Activated CD4-positive, alpha-beta T cell treated with anti-CD3 and anti-CD28 coated beads, Interleukin-2, Interleukin-6, amounts not matched to agents 100 ng/mL and 50 ng/mL, durations not matched to agents 16 hours and 8 hours (primary cell): ENCODE data around the gene DMBX1.
A peak's percentile ranks its signal among the peaks of the same experiment; 100 is the strongest.

Experiments
- DNase-seq: peaks from one replicate; pipeline ENCODE4 v3.0.0-alpha.2; 2020

DMBX1 gene

DNA sequence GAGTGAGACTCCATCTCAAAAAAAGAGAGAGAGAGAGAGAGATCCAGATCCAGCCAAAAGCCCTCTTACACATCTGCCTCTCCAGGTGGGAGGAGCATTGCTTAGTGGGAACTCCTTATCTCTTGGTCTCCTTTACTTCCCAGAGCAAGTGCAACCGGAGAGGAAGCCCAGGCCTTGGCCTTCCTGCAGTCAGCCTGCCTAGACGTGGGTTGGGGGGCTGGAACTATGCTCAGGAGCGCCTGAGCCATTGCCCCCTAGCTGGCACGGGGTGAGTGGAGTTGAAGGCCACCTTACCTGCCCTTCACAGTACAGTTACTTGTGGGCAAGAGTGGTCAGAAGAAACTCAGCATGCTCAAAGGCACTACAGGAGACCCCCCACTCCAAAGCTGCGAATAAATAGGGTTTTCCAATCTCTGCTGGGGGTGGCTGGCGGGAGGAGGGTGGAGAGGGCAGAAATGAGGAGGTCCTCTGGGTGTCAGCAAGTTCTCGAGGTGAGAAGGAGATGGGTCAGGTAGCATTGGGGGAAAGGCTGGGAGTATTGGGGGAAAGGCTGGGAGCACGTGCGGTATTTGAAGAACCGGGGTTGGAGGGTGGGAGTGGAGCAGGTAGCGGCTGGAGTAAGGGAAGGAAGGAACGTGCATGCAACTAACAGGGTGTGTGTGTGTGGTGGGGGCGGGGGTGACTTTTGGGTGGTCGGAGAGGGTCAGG, 4.7 kb upstream of the DMBX1 start:
- no peak for DNase-seq

GRCh38 chr1:46485564-46486431, 3.8 kb upstream of the DMBX1 start:
- DNase-seq, result no peak

DNA sequence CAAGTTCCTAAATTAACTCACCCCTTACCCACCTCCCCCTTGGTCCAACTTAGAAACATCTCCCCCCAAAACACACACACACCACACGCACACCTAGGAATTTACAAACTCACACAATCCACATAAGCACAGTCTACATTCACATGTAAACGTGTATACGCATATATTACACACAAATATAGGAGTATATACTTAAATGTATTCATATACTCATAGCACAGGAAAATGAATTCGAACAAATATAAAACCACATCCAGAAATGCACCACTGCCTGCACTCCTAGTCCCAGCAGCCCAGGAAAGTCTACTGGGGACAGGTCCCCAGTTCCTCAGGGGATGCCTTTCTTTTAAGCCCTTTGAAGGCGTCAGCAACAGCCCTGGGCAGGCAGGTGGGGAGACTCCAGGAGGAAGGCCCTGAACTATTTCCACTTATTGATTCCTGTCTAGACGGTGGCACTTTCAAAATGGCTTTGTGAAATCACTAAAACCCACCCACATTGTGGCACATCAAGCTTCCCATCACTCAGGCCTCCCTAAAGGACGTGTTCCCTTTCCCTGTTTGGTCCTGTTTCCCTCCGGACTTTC, 3.1 kb upstream of the DMBX1 start:
- no peak for DNase-seq

GRCh38 chr1:46487818-46488218, 1.8 kb upstream of the DMBX1 start:
- peak; percentile 45 for DNase-seq

DNA sequence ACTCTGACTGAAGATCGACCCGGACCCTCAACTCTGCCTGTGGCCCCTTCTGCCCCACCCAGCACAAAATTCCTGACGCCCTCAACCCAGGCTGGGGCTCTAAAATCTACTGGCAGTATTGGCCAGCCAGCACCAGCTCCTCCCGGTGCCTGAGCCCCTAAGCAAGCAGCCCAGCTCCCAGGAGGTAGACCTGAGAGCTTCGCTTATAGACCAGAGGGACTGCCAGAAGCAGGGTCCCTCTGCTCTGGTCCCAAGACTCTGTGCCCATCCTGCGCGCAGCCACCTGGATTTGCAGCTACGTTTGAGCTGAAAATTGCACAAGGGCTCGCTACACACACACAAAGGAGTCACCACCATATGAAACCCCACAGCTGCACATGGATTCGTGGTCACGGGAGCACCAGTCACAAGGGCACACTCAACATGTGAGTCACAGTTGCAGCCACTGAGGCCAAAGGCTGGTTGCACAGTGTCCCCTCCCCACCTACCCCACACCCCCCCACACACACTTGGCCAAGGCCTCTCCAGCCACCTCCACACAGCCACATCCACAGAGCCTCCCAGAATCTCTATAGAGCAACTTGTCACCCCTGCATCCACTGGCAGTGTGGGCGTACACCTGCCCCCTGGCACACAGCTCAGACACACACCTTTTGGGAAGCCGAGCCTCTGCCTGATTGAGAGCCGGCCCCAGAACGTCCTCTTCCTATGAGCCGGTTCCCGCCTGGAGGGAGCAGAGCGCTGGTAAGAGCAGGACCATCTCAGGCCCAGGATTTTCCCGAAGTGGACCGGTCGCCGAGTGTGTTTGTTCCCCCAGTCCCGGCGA, 1.1 kb upstream of the DMBX1 start:
- DNase-seq, result peak; percentile 21

DNA sequence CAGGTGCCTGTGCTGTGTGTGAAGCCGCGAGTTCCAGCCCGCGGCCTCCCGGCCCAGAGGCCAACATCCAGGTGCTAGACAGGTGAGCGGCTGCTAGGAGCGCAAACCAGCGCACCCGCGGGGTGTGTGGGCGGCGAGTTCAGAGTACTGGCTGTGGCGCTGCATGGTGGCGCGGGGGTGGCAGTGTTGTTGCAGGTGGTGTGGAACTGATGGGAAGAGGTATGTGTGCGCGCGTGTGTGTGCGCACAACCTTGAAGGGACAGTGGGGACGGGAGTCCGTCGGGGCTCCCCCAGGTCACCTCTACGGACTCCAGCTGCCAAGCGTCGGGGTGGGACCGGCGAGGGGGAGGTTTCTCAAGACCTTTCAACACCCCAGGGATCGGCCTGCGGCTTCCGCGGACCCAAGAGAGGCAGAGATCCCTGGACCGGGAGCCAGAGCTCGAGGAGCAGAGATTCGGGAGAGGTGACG, 433 bp upstream of the DMBX1 start:
- no peak for DNase-seq

DNA sequence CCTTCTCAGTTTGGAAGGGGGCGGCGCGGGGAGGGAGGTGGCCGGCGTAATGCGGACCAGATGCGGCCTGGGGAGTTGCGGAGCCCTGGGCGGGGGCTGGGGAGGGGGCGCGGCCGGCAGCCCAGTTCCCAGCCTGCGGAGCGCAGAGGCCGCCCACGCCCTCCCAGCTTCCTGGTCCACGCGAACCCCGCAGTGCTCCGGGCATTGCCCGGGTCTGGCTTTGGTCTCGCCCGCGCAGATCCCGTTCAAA, 695 bp downstream of the DMBX1 start:
- DNase-seq, result no peak

DNA sequence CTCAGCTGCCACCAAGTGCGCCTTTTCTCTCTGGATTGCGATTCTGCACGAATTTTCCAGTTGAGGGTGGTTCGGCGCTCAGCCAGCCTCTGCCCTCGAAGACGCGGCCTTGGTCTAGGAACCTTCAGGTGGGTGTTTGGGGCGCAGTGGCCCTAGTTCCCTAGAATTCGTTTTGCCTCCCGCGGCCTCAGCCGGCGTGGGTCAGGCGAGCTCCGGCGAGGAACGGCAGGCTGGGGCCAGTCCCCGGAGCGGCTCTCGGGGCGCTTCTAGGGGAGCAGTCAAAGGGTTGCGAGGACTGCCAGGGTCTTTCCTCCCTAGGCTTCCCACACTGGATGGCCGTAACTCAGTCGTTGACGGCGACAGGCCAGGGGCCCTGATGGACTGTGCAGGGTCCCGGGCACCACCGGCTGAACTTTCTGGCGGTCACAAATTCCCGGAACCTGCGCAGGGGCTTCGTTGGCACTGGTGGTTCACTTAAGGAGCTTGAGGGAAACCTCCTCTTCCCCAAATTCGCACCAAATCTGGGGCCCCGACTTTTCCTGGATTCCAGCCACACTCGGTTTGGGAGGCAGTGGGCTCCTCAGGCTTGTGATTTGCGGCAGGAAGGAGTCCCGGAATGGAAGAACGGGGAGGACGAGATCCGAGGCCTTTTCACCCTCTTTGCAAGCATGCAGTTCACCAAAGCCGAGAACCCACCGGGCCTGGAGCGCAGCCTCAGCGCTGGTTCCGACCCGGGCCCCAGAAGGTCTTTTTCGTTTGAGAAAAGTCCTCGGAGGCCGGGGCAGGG, 1.2 kb downstream of the DMBX1 start:
- DNase-seq, result no peak

GRCh38 chr1:46491443-46492268, 2.0 kb downstream of the DMBX1 start:
- no peak for DNase-seq

- no peak for DNase-seq
Observed at GRCh38 chr1:46492269-46492853, 2.7 kb downstream of the DMBX1 start.

DNA sequence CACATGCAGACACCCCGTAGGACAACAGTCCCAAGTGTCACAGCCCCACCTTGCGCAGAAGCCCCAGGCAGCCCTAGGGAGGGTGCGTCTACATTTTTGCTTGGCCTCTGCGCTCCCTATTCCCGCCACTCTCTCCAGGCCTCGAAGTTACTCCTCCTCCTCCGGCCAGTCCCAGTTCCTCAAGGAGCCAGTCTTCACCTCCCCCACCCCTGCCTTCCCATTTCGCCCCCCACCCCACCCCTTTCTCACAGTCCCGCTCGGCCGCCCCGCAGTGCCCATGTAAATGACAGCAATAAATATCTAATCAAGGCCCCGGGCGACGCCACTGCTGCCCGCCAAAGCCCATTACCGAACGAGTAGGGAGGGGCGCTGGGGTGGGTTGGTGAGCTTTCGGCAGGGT, 3.2 kb downstream of the DMBX1 start:
- no peak for DNase-seq

DNA sequence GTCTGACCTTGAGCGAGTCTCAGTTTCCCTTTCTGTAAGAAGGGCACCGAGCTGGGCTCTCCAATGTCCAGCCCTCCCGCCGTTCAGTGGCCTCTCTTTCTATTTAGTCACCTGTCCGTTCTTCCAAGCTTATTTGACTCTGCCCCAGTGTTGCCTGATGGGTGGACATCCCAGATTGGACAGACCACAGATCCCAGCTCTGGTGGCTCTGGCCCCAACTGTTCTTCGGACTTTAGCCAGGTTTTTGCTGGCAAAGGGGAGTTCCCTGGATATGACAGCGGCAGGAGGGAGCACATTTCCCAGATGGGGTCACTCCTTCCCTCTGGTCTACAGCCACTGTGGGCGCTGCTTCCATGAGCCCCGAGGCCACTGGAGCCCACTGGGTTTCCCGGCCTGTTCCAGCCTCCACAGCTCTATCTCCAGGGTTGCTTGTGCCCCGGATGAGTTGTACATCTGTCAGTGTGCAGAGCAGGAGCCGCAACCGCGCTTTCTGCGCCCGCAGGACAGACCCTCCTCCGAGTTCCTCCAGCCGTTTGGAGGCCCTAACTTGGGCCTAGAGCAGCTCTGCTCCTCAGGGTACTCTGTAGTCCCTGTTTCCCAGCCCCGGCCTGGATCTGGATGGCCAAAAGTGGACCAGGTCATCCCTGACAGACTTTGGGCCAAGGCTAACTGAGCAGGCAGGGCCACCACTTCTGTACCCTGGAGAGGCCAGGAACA, 3.8 kb downstream of the DMBX1 start:
- no peak for DNase-seq

DNA sequence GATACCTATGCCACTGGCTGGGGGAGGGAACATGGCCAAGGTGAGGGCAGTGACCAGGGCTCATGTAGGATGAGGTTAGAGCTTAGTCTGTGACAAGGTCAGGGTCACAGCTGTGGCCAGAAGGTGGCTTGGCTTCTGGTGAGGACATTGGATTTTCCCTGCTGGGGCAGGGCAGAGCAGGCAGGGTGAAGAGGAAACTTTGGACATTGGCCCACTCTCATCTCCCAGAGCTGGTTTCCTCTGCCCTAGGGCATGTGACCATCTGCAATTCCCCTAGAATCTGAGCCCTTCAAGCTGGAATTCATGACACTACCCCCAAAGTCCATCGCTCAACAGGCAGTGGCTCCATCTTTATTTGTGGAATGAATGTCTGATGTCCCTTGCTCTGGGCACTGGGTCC, 5.3 kb downstream of the DMBX1 start:
- DNase-seq, result no peak

DNA sequence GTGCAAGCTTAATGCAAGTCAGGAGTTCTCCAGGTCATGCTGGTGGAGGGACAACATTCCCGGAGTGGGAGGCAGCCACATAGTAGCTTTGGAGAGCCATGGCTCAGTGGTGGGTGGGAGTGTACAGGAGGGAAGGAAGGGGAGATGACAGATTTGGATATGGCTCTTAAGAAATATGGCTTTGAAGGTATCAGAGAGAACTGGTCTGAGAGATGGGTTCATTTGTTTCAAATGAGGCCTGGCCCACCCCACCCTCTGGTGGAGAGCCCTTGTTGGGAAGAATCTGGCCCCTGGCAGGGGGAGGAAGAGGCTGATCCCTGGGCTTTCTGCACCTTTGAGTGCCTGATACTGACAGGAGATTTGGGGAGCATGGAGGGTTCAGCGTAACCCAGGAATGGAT, 6.1 kb downstream of the DMBX1 start:
- no peak for DNase-seq

DNA sequence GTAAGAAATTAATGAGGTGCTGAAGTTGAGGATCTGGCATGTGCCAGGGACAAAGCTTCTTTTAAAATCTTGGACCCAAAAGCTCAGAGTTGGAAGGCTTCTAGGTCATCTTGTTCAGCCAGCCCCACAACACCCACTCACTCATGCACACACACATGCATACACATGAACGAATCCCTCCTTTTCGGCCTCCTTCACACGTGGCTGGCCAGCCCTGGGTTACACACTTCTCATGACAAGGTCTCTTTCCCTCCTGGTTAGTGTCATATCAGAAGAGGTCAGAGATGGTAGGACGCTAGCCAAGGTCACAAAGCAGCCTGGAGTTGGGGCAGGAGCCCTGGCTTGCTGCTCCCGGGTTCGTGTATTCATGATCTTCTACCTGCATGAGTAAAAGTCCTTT, 6.9 kb downstream of the DMBX1 start:
- DNase-seq, result no peak

DNA sequence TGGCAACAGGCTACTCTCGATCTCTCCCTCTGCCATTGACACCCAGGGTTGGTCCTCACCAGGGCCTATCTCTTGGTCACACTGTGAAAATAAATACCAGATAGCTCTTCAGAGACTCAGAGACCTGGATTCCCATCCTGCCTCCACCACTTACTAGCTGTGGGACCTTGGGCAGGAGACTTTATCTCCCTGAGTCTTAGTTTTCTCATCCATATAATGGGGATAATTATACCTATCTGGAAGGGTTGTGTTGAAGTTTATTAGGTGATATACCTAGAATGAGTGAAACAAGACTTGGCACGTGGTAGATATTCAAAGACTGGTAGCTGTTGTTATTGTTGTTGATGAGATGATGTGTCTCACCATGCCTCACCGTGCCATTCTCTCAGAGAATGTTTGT, 7.4 kb downstream of the DMBX1 start:
- no peak for DNase-seq

DNA sequence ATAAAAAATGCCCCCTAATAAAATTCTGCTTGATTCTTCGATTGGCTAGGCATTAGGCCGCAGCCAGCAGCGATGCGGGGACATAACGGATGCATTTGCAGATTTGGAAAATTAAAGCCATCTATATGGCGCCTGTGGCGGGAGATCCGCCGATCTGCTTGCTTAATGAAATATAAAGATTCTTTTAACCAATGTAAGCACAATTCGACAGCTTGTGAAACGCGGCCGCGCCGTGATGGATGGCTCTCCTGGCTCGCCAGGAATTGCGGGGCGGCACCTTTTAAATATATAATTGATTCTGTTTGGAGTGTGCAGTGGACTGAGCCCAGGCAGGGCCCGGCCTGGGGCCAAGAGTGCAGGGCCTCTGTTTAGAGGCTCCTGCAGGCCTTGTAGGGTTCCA, 8.0 kb downstream of the DMBX1 start:
- DNase-seq, result no peak

- no peak for DNase-seq
Observed at GRCh38 chr1:46501528-46501927, 11.9 kb downstream of the DMBX1 start.

DNA sequence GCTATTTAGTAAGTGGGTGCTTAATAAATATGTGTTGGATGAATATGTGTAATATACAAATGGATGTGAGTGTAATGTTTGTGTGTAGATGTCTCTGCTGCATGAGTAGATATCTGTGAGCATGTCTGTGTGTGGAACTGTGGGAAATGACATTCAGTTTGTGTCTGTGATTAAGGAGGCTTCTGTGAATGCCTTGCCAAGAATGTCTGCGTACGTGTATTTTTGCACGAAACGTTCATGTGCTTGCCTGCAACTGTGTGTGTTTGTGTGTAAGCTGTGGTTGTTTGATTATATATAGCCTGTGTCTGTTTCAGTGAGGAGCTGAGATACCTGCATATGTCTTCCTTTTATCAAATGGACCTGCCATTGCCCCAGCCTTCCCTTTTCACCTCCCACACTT, 13.8 kb downstream of the DMBX1 start:
- DNase-seq, result no peak

- no peak for DNase-seq
Observed at GRCh38 chr1:46506470-46507219, 17.0 kb downstream of the DMBX1 start.
